Jurkat, Clone E6-1 (cell line): Measurements from ENCODE around the gene SLC7A4.
"Not testable (repeated sequence)": the region's sequence is repeated elsewhere in the genome, so short reads cannot be mapped to it uniquely, and the experiment has no call there.

Source experiments
- DNase-seq: peaks from one replicate; pipeline ENCODE4 v3.0.0-alpha.2; 2011; ENCODE audit warnings: low read depth, low spot score
- H3K4me3 ChIP-seq: 2 replicates; pipeline ENCODE4 v1.5.1; 2011; ENCODE audit warnings: mild to moderate bottlenecking, low read length, control low read depth, moderate library complexity

Gene SLC7A4

GRCh38 chr22:21025763-21026755, 6.3 kb downstream of the SLC7A4 start:
- DNase-seq, result no peak
- H3K4me3 ChIP-seq, result no peak overlapping the region

DNA sequence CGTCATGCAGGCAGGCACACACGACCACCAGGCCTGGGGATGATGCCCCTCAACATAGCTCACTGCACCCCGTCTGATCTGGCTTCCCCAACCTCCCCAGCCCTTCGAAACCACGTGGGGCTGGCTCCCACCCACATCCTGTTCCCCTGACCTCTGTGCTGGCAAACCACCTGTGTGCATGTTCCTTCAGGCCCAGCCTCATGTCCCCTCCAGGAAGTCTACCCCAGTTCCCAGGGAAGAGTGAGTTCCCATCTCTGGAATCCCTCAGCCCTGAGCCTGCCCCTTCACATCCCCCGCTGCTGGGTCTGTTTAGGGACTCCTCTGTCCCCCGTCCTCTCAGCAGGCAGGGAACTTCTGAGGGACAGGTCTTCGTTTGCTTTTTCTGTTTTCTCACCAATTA, 7.1 kb downstream of the SLC7A4 start:
- peak; percentile 68 for DNase-seq
- H3K4me3 ChIP-seq, result no peak overlapping the region

- no peak for DNase-seq
These were observed 9.3 kb downstream of the SLC7A4 start for GRCh38 chr22:21022955-21023614.

GRCh38 chr22:21022507-21022906, 9.9 kb downstream of the SLC7A4 start:
- no peak for DNase-seq
- no peak overlapping the region for H3K4me3 ChIP-seq

More at GRCh38 chr22:21022955-21023614, 9.3 kb downstream of the SLC7A4 start:
- H3K4me3 ChIP-seq, result no peak overlapping the region

DNA sequence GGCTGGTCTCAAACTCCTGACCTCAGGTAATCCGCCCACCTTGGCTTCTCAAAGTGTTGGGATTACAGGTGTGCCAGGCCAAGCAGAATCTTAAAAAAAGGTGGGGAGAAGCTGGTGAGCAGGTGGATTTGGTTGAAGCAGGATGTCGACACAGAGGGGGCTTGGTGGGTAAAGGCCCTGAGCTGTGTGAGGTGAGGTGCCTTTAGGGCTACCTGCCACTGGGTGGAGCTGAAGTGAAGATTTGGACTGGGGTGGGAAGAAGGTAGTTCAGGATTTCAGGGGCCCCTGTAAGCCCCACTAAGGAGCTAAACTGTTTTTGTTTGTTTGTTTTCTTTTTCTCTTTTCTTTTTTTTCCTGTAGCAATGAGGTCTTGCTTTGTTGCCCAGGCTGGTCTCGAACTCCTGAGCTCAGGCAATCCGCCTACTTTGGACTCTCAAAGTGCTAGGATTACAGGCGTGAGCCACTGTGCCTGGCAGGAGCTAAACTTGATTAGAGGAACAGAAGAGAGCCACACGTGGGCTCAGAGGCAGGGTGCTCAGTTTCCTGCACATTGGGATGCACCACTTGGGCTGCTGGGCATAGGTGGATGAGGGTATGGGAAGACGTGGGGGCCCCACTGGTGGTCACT, 11.4 kb downstream of the SLC7A4 start:
- no peak overlapping the region for H3K4me3 ChIP-seq
- peak; percentile 29 for DNase-seq

GRCh38 chr22:21018314-21018713, 14.0 kb downstream of the SLC7A4 start:
- no peak overlapping the region for H3K4me3 ChIP-seq
- no peak for DNase-seq

- H3K4me3 ChIP-seq, result no peak overlapping the region
- no peak for DNase-seq
These were observed 15.5 kb downstream of the SLC7A4 start for GRCh38 chr22:21016644-21017420.

DNA sequence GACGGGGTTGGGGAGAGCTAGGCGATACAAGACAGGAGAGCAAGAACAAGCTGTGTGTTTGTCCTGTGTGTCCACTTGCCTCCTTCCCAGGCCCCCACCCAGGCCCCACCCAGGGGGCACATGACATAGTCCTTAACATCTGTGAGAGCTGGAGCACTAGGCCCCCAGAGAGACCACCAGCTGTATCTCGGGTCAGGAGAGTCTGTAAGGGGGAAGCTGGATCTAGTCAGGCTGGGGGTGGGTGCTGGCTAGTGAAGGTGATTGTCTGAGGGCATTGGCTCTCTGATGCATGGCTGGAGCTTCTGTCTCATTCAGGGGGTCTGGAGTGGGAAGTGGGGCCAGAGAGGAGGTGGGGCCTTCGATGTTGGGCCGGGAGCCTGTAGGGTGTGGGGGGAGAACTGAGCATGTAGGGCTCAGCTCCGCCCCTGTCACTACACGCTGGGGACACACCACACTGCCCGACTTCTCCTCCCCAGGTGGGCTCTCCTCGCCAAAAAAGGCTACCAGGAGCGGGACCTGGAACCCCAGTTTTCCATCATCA, 16.8 kb downstream of the SLC7A4 start:
- no peak overlapping the region for H3K4me3 ChIP-seq
- DNase-seq, result no peak

DNA sequence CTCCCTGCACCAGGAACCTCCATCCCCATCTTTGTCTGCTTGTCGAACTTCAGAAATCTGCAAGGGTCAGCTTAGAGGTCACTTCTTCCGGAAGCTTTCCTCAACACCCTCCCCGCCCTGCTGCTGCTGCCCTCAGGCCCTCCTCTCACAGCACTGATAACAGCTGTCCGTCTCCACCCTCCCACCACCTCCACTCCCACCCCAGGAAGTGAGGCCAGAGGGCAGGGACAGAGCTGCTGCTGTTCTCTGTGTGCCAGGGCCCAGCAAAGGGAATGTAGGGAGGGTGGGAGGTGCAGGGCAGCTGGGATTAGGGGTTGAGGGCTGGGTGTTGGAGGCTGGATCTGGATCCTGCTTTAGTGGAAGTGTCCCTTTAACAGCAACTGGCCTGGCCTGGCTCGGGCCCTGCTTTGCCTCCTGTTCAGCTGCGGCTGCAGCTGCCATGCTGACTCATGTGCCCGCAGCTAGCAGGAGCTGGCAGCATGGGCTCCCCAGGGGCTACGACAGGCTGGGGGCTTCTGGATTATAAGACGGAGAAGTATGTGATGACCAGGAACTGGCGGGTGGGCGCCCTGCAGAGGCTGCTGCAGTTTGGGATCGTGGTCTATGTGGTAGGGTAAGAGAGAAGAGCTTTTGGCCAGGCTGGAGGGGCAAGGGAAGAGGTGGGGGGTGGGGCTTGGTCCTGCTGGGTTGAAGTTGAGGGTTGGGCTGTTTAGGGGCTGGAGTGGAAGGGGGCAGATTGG, 17.5 kb downstream of the SLC7A4 start, which contains the start of gene P2RX6:
P2RX6 (plus strand) TSS at position 440 of the 740 bp plus-strand sequence; CDS start at position 450, 10 bp downstream.
- no peak for DNase-seq
- peak within 1 kb of the TSS; percentile 49 for H3K4me3 ChIP-seq

DNA sequence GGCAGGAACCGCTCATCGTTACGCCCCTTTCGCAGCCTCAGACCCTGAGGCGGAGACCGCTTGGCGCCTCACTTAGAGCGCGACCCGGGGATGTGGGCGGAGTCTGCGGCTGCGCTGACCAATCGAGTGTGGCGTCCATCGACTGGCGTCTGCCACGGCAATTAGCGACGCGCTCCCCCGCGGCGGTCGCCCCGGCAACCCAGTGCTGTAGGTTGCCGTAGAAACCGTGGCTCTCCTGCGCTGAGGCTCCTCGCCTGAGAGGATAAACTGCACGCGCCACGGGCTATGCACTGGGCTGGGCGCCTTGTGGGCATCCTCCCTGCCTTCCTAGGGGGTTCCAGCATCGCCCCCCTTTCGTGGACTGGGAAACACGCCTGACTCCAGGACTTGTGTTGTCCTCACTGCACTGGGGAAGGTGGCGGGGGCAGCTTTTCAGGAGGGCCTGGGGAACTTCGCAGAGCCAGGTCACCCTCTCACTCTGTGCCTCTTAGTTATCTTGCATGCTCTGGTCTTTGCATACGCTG, 18.1 kb downstream of the SLC7A4 start:
- peak; percentile 88 for DNase-seq
- H3K4me3 ChIP-seq, result peak overlapping the region; percentile 49

- DNase-seq, result no peak
- peak overlapping the region; percentile 49 for H3K4me3 ChIP-seq
These were observed 18.6 kb downstream of the SLC7A4 start for GRCh38 chr22:21013657-21014201.

- no peak overlapping the region for H3K4me3 ChIP-seq
- DNase-seq, result no peak
These were observed 19.6 kb downstream of the SLC7A4 start for GRCh38 chr22:21012446-21013407.

GRCh38 chr22:21010426-21011113, 21.8 kb downstream of the SLC7A4 start:
- no peak for DNase-seq
- H3K4me3 ChIP-seq, result no peak overlapping the region

DNA sequence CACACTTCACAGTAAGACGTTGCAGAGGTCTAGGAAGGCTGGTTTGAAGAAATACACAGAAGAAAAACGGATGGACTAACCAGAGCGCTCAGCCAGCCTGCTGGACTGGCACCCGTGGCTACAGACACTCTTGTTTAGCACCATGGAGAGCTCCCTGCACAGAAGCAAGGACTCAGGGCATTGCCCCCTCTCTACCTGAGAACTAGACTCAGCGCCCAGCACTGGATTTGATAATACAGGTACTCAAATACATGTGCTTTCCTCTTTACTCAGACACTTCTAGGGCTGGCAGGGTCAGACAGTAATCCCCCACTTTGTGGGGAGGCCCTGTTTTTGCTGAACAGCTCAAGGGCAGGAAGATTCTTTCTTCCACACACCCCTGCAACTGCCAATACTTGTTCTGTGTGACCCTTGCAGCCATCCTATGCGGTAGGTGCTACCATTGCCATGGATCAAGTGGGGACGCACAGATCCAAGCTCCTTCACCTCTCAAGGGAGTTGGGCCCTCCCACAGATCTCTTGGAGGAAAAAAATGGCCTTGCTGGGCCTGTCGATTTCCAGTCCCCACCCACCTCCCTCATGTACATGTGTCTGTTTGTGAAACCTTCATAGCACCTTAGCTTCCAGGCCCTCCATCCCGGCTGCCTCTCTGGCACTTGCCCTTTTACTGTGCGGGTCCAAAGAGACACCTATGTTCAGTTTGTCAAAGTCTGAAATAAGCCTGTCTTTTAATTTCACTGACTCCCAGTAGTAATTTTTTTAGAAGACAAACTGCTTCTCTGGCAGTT, 22.5 kb downstream of the SLC7A4 start:
- DNase-seq, result peak; percentile 42
- no peak overlapping the region for H3K4me3 ChIP-seq

GRCh38 chr22:21009208-21009607, 23.2 kb downstream of the SLC7A4 start:
- DNase-seq, H3K4me3 ChIP-seq: not testable (repeated sequence)
